ENCODE results near the gene SPESP1.

SPESP1 gene

GRCh38 chr15:68985361-68985891 is 55.1 kb downstream of the SPESP1 start:
- FAIRE-seq, result no peak
- no peak for DNase-seq (ENCODE audit: insufficient read length, low spot score)
- TF ChIP-seq CTCF (IDR thresholded peaks at IDR 0.05; ENCODE audit: insufficient read depth, missing control alignments), result no peak

GRCh38 chr15:68986322-68986721 is 56.0 kb downstream of the SPESP1 start:
- TF ChIP-seq CTCF (IDR thresholded peaks at IDR 0.05; ENCODE audit: insufficient read depth, missing control alignments), result no peak
- DNase-seq (ENCODE audit: insufficient read length, low spot score) (no peak), FAIRE-seq (no peak)

- TF ChIP-seq CTCF (IDR thresholded peaks at IDR 0.05; ENCODE audit: insufficient read depth, missing control alignments), result no peak
- no peak for DNase-seq (ENCODE audit: insufficient read length, low spot score)
- FAIRE-seq, result no peak
These were observed 56.8 kb downstream of the SPESP1 start for GRCh38 chr15:68987120-68987519.

GRCh38 chr15:68987676-68988075 is 57.4 kb downstream of the SPESP1 start:
- TF ChIP-seq CTCF (IDR thresholded peaks at IDR 0.05; ENCODE audit: insufficient read depth, missing control alignments), result no peak
- FAIRE-seq (no peak), DNase-seq (ENCODE audit: insufficient read length, low spot score) (no peak)

GRCh38 chr15:68989541-68990230 is 59.4 kb downstream of the SPESP1 start:
- DNase-seq (ENCODE audit: insufficient read length, low spot score) (no peak), FAIRE-seq (no peak)
- TF ChIP-seq CTCF (IDR thresholded peaks at IDR 0.05; ENCODE audit: insufficient read depth, missing control alignments), result no peak

- FAIRE-seq, result no peak
- no peak for TF ChIP-seq CTCF (IDR thresholded peaks at IDR 0.05; ENCODE audit: insufficient read depth, missing control alignments)
These were observed 60.1 kb downstream of the SPESP1 start for GRCh38 chr15:68990231-68990991.

More at GRCh38 chr15:68990231-68990991, 60.1 kb downstream of the SPESP1 start:
- no peak for DNase-seq (ENCODE audit: insufficient read length, low spot score)

Data from D721Med (cell line).